ENCODE measurements around the gene LRTM2.

The LRTM2 gene

DNA sequence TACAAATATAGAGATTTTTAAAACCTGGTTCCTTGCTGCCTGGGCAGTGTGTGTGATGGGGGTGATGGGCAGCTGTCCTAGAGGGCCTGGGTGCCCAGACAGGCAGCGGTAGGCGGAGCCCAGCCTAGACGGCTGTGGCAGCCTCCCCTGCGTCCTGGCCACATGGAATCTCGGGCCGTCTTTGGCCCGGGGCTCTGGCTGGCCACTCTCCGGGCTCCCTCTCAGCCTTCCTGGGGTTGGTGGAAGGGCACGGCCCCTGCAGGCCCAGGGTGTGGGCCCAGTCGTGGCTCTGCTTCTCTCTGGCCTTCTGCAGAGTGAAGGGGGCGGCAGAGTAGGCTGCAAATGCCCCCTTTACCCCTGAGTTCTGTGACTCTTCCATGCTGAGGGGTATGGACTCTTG, 2.3 kb downstream of the LRTM2 start:
- no peaks in the 10 kb centered on the region for H3K36me3 ChIP-seq (ENCODE audit: control insufficient read depth, insufficient read depth, low read length)
- TF ChIP-seq, protein P1, sequence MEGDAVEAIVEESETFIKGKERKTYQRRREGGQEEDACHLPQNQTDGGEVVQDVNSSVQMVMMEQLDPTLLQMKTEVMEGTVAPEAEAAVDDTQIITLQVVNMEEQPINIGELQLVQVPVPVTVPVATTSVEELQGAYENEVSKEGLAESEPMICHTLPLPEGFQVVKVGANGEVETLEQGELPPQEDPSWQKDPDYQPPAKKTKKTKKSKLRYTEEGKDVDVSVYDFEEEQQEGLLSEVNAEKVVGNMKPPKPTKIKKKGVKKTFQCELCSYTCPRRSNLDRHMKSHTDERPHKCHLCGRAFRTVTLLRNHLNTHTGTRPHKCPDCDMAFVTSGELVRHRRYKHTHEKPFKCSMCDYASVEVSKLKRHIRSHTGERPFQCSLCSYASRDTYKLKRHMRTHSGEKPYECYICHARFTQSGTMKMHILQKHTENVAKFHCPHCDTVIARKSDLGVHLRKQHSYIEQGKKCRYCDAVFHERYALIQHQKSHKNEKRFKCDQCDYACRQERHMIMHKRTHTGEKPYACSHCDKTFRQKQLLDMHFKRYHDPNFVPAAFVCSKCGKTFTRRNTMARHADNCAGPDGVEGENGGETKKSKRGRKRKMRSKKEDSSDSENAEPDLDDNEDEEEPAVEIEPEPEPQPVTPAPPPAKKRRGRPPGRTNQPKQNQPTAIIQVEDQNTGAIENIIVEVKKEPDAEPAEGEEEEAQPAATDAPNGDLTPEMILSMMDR (IDR thresholded peaks at IDR 0.05; ENCODE audit: insufficient read depth, low read length, poor library complexity, severe bottlenecking), result no peak
- no peak overlapping the region for H3K4me3 ChIP-seq (replicated peaks; ENCODE audit: low read depth, low read length)
- H3K27me3 ChIP-seq (replicated peaks; ENCODE audit: control insufficient read depth, insufficient read depth, low read length), result peaks cover 9% of the 10 kb centered on the region; the same call in 1 of the 2 replicates
- DNase-seq (ENCODE audit: extremely low read depth, insufficient read length), result no peak

DNA sequence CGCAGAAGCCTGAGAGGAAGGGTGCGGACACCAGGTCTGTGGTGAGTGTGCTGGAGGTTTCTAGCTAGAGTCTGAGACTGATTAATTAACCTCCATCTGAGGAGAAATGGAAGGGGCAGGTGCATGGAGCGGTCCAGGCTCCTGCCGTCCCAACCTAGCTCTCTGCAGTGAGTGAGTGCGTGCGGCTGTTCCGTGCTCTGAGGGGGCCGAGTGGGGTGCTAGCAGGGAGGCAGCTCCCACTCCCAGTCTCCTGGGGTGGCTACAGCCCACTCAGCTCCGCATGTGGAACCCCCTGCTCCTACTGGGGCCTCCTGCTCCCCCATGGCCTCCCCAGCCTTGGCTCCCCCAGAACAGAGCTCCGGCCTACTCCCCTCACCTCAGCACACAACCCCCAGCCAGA, 2.9 kb downstream of the LRTM2 start:
- H3K27me3 ChIP-seq (replicated peaks; ENCODE audit: control insufficient read depth, insufficient read depth, low read length), result peaks cover 9% of the 10 kb centered on the region; the same call in 1 of the 2 replicates
- H3K4me3 ChIP-seq (replicated peaks; ENCODE audit: low read depth, low read length), result no peak overlapping the region
- DNase-seq (ENCODE audit: extremely low read depth, insufficient read length), result no peak
- TF ChIP-seq, protein P1 (IDR thresholded peaks at IDR 0.05; ENCODE audit: insufficient read depth, low read length, poor library complexity, severe bottlenecking), result no peak
- no peaks in the 10 kb centered on the region for H3K36me3 ChIP-seq (ENCODE audit: control insufficient read depth, insufficient read depth, low read length)

DNA sequence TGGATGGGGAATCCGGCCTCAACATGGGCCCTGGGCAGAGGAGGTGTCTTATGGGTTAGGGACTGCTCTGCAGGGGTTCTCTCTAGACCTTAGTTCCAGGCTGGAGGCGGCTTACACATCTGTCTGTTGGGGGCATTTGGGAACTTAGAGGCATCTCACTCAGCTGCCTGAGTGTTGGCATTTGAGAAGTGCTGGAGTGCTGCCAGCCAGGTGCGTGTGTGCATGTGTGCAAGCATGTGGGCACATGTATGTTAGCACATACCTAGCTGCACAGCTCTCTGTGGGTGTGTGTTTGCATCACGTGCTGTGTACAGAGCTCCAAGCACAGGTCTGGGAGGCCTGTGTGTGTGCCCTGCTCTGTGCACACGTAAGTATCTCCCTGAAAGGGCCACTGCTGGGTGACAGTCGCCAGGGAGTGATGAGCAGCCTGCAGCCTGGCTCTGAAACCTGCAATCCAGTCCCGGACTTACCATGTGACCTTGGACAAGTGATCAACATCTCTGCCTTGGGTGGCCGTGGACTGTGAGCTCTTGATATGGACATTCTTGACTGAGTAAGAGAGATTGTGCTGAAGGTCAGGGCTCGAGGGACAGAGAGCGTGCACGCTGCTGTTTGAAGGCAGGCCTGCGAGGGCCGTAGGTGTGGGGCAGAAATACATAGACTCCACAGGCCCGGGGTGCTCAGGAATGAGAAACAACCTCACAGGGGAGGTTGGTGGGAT, 5.2 kb downstream of the LRTM2 start:
- TF ChIP-seq, protein P1 (IDR thresholded peaks at IDR 0.05; ENCODE audit: insufficient read depth, low read length, poor library complexity, severe bottlenecking), result no peak
- H3K4me3 ChIP-seq (replicated peaks; ENCODE audit: low read depth, low read length), result no peak overlapping the region
- no peaks in the 10 kb centered on the region for H3K36me3 ChIP-seq (ENCODE audit: control insufficient read depth, insufficient read depth, low read length)
- DNase-seq (ENCODE audit: extremely low read depth, insufficient read length), result no peak
- peaks cover 4% of the 10 kb centered on the region; the same call in 1 of the 2 replicates for H3K27me3 ChIP-seq (replicated peaks; ENCODE audit: control insufficient read depth, insufficient read depth, low read length)

- Histone ChIP-seq H3K36me3 (ENCODE audit: control insufficient read depth, insufficient read depth, low read length) (no peaks in the 10 kb centered on the region), H3K4me3 (replicated peaks; ENCODE audit: low read depth, low read length) (no peak overlapping the region), H3K27me3 (replicated peaks; ENCODE audit: control insufficient read depth, insufficient read depth, low read length) (peaks cover 4% of the 10 kb centered on the region; the same call in 1 of the 2 replicates)
- TF ChIP-seq, protein P1 (IDR thresholded peaks at IDR 0.05; ENCODE audit: insufficient read depth, low read length, poor library complexity, severe bottlenecking), result no peak
- DNase-seq (ENCODE audit: extremely low read depth, insufficient read length), result no peak
These were observed 6.0 kb downstream of the LRTM2 start for GRCh38 chr12:1826401-1826800.

- no peak for DNase-seq (ENCODE audit: extremely low read depth, insufficient read length)
- TF ChIP-seq, protein P1 (IDR thresholded peaks at IDR 0.05; ENCODE audit: insufficient read depth, low read length, poor library complexity, severe bottlenecking), result no peak
- Histone ChIP-seq H3K27me3 (replicated peaks; ENCODE audit: control insufficient read depth, insufficient read depth, low read length) (peaks cover 3% of the 10 kb centered on the region), H3K4me3 (replicated peaks; ENCODE audit: low read depth, low read length) (no peak overlapping the region), H3K36me3 (ENCODE audit: control insufficient read depth, insufficient read depth, low read length) (no peaks in the 10 kb centered on the region)
These were observed 6.7 kb downstream of the LRTM2 start for GRCh38 chr12:1826867-1827705.
